NCI-H69 (cell line): ENCODE results near the gene APBB2.
A peak's percentile ranks its signal among the peaks of the same experiment; 100 is the strongest.

Experiments used
- DNase-seq: peaks from one replicate; lab custom pipeline; 2025; lab: John Stamatoyannopoulos, UW

The APBB2 gene

DNA sequence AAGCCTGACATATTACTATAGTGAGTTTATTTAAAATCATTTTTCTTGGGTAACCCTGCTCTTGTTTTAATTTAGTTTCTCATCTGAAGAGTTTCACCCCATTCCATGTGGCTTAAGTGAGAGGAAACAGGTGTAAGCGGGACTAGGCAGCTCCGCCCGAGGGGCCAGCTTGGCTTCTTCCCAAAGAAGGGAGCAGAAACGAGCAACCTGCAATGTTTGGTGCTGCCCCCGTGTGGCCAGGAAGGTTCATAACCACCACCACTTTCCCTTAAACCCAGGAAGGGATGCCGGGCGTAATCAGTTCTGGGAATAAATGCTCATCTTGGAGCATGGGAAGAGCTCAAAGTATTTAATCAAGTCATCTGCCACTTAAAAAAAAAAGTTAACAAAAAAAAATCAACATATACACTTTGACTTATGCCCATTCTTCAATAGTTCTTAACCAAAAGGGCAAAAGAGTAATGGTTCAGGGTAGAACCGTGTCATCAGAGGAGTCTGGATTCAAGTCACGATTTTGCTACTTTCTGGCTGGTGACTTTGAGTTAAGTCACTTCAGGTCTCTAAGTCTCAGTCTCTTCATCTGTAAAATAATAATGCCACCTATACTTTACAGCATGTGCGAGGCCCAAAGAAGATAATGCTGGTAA is 316.7 kb downstream of the APBB2 start:
- peak; percentile 82 for DNase-seq

DNA sequence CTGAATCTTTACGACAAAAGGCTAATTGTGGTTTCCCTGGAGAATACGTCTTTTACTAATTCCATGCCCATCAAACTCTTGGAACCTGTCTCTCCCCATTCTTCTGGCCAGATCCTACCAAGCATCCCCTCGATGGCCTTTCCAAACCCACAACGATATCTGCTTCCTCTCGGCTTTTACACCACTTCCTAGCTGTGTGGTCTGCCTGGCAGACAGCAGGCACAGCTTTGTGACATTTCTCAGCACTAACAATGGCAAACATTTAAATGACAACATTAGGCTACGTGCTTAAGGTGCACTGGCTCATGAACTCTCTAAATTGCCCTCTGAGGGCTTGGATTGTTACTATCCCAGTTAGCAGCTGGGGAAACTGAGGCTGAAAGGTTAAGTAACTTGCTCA is 323.6 kb downstream of the APBB2 start:
- no peak for DNase-seq

DNA sequence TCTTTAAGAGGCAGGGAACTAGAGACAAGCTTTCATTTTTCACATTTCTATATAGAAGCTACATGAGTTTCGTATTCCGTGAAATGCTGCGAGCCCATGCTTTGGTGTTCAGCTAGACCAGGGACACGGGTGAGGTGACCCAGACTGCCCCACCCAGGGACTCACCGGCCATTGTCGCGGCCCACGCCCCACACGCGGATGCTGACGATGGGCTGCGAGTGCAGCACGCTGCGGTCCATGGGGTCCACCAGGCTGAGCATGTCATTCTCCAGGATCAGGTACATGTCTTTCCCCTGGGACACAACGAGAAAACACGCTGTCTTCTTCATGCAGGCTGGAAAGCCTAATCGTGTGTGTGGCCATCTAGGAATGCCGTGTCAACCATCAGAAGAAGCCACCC is 324.1 kb downstream of the APBB2 start:
- DNase-seq, result no peak

GRCh38 chr4:40888933-40889332 is 325.4 kb downstream of the APBB2 start:
- no peak for DNase-seq

- no peak for DNase-seq
These were observed 326.6 kb downstream of the APBB2 start for GRCh38 chr4:40887764-40888131.

DNA sequence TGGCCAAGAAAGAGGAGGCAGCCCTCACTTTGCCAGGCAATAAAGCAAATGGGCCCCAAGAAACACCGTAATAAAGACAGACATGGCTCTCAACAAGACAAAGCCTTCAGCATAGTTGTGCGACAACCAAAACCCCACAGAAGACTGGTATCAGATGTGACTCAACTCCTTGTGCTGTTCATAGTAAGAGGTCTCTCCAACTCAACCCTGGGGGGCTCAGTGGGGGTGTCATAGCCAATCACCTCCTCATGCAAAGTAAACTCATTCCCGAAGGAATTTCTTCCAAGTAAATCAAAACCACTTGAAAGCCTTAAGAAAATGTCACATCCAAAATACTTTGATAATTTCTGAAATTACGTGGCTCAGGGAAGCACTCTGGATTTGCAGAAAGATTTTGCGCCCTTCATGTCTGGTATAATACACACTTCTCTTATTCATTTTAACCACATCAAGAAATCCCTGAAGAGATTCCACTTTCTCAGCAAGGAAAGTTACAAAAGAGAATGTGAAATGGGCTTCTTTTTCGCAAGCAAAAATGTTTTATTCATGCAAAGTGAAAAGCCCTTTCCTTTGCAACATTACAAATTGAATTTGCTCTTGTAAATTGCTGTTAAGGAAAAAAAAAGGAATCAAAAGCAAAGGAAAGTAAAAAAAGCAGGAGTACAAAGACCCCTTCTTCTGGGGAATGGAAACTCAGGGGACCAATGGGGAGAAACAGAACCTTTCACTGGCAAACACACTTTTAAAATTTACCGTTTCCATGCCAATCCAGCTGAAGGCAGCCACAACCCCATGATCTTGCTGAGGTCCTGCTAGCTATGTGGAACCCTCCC is 327.2 kb downstream of the APBB2 start:
- no peak for DNase-seq

DNA sequence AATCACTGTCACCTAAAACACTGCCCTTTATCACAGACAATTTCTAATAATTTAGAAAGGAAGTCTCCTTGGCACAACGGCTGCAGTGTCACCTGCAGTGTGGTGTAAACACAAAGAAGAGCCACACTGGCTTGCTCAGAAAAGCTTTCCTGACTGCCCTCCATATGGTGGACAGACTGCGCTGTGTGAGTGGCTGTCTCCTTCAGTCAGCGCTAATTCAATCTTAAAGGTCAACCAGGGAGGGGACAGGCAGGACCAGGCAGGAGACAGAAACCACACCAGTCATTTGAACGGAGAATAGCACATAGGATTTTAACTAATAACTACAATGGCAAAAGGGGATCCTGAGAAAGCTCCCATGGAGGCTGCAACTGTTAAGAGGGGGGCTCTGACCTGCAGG is 332.5 kb downstream of the APBB2 start:
- no peak for DNase-seq

DNA sequence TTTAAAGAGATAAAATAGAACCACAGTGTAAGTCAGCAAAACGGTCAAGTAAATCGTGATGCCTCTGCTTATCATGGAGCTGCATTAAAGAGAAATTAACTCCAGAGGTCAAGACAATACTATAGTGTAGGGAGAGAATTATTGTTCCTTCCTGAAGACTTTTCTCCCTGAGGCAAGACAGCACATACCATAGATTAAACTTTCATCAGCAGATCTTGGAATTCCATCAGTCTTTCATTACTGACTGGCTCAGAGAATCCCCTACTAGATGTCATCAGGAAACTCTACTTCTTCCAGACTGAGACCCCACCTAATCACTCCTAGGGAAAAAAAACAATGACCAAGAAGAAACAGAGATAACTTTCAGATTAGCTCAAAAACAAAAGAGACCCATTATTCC is 333.2 kb downstream of the APBB2 start:
- no peak for DNase-seq

- DNase-seq, result no peak
These were observed 335.7 kb downstream of the APBB2 start for GRCh38 chr4:40878548-40879055.

DNA sequence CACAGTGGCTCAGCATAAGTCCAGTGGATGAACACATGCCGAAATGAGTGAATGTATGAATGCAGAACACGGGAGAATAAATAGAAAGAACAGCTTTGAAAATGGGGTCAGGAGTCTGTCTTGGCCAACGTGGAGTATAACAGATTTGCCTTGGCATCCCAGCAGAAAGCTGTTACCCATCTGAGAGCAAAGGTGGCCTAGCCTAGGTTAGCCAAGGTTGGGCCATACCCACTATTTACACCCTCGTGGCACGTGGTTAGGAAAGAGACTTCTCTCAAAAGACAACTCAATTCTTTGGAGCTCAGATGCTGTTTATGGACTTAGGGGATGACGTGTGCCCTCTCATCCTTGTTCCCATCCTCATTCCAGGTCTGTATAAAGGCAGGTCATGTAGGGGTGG is 337.3 kb downstream of the APBB2 start:
- no peak for DNase-seq

- no peak for DNase-seq
These were observed 338.7 kb downstream of the APBB2 start for GRCh38 chr4:40875507-40876150.

- DNase-seq, result no peak
These were observed 339.4 kb downstream of the APBB2 start for GRCh38 chr4:40874901-40875300.

DNA sequence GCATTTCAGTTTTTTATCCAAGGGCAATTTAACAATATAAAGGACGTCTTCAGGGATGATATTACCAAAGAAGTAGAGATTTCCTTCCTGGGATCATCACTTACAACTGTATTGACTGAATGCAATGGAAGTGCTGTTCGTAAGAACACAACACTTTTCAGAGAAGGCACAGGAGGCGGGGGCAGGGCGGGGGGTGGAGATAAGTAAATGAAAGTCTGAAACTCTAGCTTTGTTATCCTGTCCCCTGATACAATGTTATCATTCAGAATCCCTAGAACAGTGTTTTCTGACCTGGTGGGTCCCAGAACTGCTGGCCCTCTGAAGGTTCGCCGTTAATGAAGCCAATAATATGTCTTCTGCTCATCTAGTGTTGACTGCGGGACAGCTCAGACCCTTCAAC is 340.0 kb downstream of the APBB2 start:
- DNase-seq, result no peak

GRCh38 chr4:40871695-40872250 is 342.6 kb downstream of the APBB2 start:
- no peak for DNase-seq

DNA sequence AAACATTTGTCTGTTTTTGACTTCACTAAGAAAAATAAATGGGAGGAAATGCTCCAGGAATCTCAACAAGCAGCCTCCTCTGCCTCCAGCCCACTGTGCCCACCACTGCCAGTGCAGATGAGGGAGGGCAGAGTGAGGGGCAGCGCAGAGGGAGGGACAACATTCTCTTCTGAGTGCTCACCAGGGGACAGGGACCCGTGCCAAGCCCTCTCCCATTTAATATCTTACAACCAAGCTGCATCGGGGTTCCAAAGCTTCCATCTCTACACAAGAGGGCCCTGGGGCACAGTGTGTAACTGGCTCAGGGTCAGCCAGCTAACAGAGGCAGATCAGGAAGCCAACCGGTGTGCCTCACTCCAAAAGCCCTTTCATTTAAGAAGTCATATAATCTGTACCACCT is 344.2 kb downstream of the APBB2 start:
- DNase-seq, result no peak

DNA sequence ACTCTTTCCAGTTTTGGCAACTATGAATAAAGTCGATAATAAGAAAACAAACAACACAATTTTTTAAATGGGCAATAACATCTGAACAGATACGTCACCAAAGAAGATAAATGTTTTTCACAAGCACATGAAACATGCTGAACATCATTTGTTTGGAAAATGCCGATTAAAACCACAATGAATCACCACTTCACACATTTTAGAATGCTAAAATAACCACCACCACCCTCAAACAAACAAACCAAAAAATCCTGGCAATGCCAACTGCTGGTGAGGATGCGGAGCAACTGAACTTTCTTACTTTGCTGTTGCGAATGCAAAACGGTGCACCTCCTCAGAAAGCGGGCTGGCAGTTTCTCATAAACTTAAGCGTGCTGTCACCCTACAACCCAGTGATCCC is 348.6 kb downstream of the APBB2 start:
- DNase-seq, result no peak

DNA sequence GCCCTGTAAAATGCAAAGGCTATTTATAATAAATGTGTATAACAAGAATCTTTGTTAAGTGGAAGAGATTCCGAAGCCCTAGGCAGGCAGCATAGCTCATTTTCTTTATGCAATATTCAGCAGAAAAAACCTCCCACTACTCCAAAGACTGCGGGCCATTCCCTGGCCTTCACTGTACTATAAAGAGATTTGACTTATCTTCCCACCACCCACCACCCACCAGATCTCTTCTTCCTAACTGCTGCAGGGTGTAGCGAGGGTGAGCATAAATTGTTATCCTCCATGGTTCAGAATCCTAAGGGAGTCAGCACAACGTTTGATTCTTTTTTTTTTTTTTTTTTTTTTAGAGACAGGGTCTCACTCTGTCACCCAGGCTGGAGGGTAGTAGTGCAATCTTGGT is 349.8 kb downstream of the APBB2 start:
- DNase-seq, result no peak

DNA sequence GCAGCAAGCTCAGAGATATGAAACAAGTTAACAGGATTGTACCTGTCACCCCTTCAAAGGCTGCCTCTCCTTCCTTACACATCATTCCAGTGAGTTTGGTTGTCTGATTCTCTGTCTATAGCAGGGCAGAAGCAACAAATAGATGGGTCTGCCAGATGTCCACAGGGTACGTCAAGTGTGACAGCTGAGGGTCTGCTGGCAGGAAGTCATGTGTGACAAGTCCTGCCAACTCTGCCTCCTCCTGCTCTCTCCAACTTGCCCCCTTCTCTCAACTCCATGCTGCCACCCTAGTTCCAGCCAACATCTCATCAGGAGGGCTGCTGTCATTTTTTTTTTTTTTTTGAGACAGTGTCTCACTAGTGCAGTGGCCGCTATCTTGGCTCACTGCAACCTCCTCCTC is 355.4 kb downstream of the APBB2 start:
- no peak for DNase-seq

DNA sequence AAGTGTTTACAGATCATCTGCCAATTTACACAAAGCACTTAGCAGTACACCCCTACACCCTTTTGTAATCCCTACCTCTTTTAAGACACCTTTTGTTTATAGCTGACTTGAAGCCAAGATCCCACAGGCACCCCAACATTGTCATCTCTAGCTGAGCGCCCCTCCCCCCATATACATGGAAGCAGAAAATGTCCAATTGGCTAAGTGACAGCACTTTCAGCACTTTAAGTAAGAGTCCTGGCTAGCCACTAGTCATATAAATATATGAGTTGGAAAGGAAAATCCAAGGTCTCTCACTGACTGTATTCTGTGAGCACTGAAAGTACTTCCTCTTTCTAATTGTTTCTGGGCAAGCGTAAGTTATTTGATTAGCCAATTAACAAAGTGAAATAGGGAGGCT is 356.4 kb downstream of the APBB2 start:
- peak; percentile 6 for DNase-seq

GRCh38 chr4:40856840-40857362 is 357.4 kb downstream of the APBB2 start:
- peak; percentile 92 for DNase-seq

DNA sequence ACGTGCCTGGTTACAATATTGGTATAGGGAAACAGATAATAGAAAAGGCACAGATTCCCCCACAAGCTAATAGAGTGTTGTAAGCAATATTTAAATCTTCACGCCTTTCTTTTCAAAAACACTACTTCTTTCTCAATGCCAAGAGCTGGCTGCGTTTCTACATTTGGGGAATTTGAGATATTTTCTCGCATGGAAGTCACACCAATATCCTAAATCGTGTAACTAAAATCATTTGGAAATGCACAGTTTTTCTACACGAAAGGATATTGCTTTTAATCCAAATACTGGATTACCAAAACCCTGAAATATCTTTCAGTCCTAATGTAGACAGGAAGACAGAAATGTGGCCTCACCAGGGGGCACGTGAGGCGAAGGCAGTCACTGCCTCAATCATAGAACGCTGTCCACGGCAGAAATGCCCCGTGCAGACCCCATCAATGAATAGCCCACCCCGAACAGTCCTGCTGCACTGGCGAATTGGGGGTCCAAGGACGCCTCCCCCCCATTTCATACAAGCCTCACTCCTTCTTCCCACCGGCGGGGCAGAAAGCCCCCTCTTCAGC is 358.0 kb downstream of the APBB2 start:
- DNase-seq, result peak; percentile 60

DNA sequence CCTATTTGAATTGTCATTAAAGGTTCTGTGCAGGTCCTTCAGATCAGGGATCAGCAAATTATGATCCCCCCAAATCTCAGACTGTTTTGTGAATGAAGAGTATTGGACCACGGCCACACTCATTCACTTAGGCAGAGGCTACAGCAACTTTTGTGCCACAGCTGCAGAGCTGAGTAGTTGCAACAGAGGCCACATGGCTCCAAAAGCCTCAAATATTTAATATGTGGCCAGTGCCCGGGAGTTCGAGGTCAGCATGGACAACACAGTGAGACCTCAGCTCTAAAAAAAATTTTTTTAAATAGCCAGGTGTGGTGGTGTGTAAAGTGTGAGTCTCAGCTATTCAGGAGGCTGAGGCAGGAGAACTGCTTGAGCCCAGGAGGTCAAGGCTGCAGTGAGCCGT is 363.8 kb downstream of the APBB2 start:
- no peak for DNase-seq
